Gastrocnemius medialis (tissue), 4 donors: Measurements from ENCODE around the gene STRIT1. TPM values are rescaled to one million over a fixed set of nuclear protein-coding genes. Genes with fewer than 3 reads are reported as not detected.

Experiments
- ATAC-seq, 2 donors: fragments of 150-250 bp; one replicate each; pipeline ENCODE4 v1.9.1; 2016
- DNase-seq, 2 donors: peaks; one replicate each; pipeline ENCODE4 v3.0.0-alpha.2; 2019
- H3K27ac ChIP-seq, 4 donors: fragments of 200-600 bp; sonication (generic); 1 replicate in 1 of 4; 2 replicates in 3 of 4; pipeline ENCODE4 v1.5.1; 2016 to 2018; ENCODE audit warnings: mild to moderate bottlenecking in 2 of 4, moderate library complexity in 1 of 4
- H3K27me3 ChIP-seq, 3 donors: fragments of 200-600 bp; sonication (generic) in 2 of 3; 1 replicate in 1 of 3; 2 replicates in 2 of 3; pipeline versions ENCODE4 v1.5.1 to v1.6.0; 2016 to 2019; ENCODE audit warnings: mild to moderate bottlenecking in 1 of 3, moderate library complexity in 1 of 3
- H3K36me3 ChIP-seq, 2 donors: fragments of 200-600 bp; sonication (generic) in 1 of 2; one replicate each; pipeline ENCODE4 v1.5.1; 2017 to 2018
- H3K4me1 ChIP-seq, 2 donors: fragments of 200-600 bp; sonication (generic) in 1 of 2; one replicate each; pipeline ENCODE4 v1.5.1; 2016 to 2017; ENCODE audit warnings: mild to moderate bottlenecking in 2 of 2
- H3K4me3 ChIP-seq, 4 donors: fragments of 200-600 bp; sonication (generic) in 3 of 4; 1 replicate in 1 of 4; 2 replicates in 3 of 4; pipeline ENCODE4 v1.5.1; 2016 to 2019; ENCODE audit warnings: mild to moderate bottlenecking in 2 of 4
- H3K9me3 ChIP-seq, 3 donors: fragments of 200-600 bp; sonication (generic) in 2 of 3; 1 replicate in 1 of 3; 2 replicates in 2 of 3; pipeline ENCODE4 v1.5.1; 2016 to 2019
- CTCF ChIP-seq, 5 experiments: fragments of 450-650 bp in 3 of 5; fragments of 200-600 bp in 2 of 5; sonication (generic) in 2 of 5; IDR thresholded peaks in 4 of 5; conservative IDR thresholded peaks in 1 of 5; 1 replicate in 4 of 5; 2 replicates in 1 of 5; pipeline ENCODE4 v1.5.1; 2016 to 2019; ENCODE audit warnings: antibody characterized with exemption in 5 of 5, mild to moderate bottlenecking in 3 of 5, moderate library complexity in 3 of 5
- POLR2A ChIP-seq, 2 donors: fragments of 450-650 bp; IDR thresholded peaks; one replicate each; pipeline ENCODE4 v1.6.1; 2017; ENCODE audit warnings: antibody characterized with exemption in 2 of 2, mild to moderate bottlenecking in 2 of 2, moderate library complexity in 2 of 2
- in situ Hi-C, 4 donors: fragments of 200-750 bp; cut with MboI; loops; one replicate each; pipeline versions ENCODE4 v1.15.0 to v1.8.0; 2017; ENCODE audit warnings: low sequenced_read_pairs in 4 of 4
- intact Hi-C: fragments of 100-400 bp; cut with DNase I; formaldehyde crosslinking; loops from one replicate; pipeline ENCODE4 v1.15.1; 2023; ENCODE audit warnings: low total_unique reads
- total RNA-seq, 4 donors: library from RNA; depleted of rRNA; stranded (reverse); fragments of >200 nt; gene quantifications; one replicate each; pipeline versions ENCODE4 v1.1.0 to v1.2.3, GENCODE V29; 2016

The STRIT1 gene
- total RNA-seq, 4 donors from 2014 or later: 507 to 2,272 (median 1,180) TPM

- ATAC-seq: no peak
- in situ Hi-C loops: no loop called here
- no peak for TF ChIP-seq CTCF (IDR thresholded peaks at IDR 0.05 in 4 of 5, conservative IDR thresholded peaks at IDR 0.05 in 1 of 5)
- TF ChIP-seq POLR2A (IDR thresholded peaks at IDR 0.05): no peak
- Histone ChIP-seq H3K9me3 (no peaks in the 10 kb centered on the region), H3K4me1 (peaks cover 19 to 39% of the 10 kb centered on the region in 2 donors), H3K4me3 (no peak overlapping the region), H3K36me3 (no peaks in the 10 kb centered on the region), H3K27ac (peak overlapping the region in 3 of 4 donors; percentile 7 to 47 (median 34)), H3K27me3 (no peaks in the 10 kb centered on the region)
- no peak for DNase-seq
- intact Hi-C loops: no loop called here
Observed at GRCh38 chr3:155243512-155243921, 50.0 kb downstream of the STRIT1 start.

- DNase-seq (no peak), ATAC-seq (no peak)
- no peaks in the 10 kb centered on the region for H3K27me3 ChIP-seq
- peaks cover 19 to 45% of the 10 kb centered on the region in 2 donors for H3K4me1 ChIP-seq
- intact Hi-C loops: no loop called here
- TF ChIP-seq POLR2A (IDR thresholded peaks at IDR 0.05): no peak
- H3K9me3 ChIP-seq: no peaks in the 10 kb centered on the region
- peak overlapping the region in 1 of 4 donors; percentile 6 for H3K27ac ChIP-seq
- no peaks in the 10 kb centered on the region for H3K36me3 ChIP-seq
- in situ Hi-C loops: no loop called here
- no peak overlapping the region for H3K4me3 ChIP-seq
Observed at GRCh38 chr3:155242342-155242741, 51.1 kb downstream of the STRIT1 start.

- Histone ChIP-seq H3K4me1 (peaks cover 19 to 45% of the 10 kb centered on the region in 2 donors), H3K4me3 (no peak overlapping the region), H3K27me3 (no peaks in the 10 kb centered on the region), H3K27ac (peak overlapping the region; percentile 23 to 95 (median 26)), H3K36me3 (no peaks in the 10 kb centered on the region), H3K9me3 (no peaks in the 10 kb centered on the region)
- ATAC-seq: no peak
- TF ChIP-seq POLR2A (IDR thresholded peaks at IDR 0.05) (no peak), CTCF (IDR thresholded peaks at IDR 0.05 in 4 of 5, conservative IDR thresholded peaks at IDR 0.05 in 1 of 5) (no peak)
- in situ Hi-C loops (no loop called here), intact Hi-C loops (no loop called here)
- DNase-seq: no peak
Observed at GRCh38 chr3:155241579-155241978, 51.9 kb downstream of the STRIT1 start.

Other genes starting within 250 kb of the STRIT1 start
- 10 to 100 TPM; 40.9 to 95.4 (median 68.0) TPM for gene MME, start 213.4 kb downstream of the STRIT1 start, total RNA-seq